Neural cell (in vitro differentiated cells): ENCODE data around the gene COL5A1.

ENCODE experiments used
- CTCF ChIP-seq: fragments of 450-650 bp; IDR thresholded peaks from 2 replicates; pipeline ENCODE4 v1.5.1; 2014; ENCODE audit warnings: antibody characterized with exemption, mild to moderate bottlenecking, moderate library complexity; ENCODE audit not compliant: poor library complexity, severe bottlenecking
- EZH2 ChIP-seq: fragments of 200-600, 300-800 bp; shearing (Covaris generic), sonication (generic); IDR thresholded peaks from 2 replicates; pipeline ENCODE4 v1.6.1; 2014; ENCODE audit warnings: antibody characterized with exemption, low read length, borderline replicate concordance, mild to moderate bottlenecking; ENCODE audit not compliant: insufficient read depth, poor library complexity, severe bottlenecking
- POLR2AphosphoS5 ChIP-seq: IDR thresholded peaks from 2 replicates; pipeline ENCODE4 v1.6.1; 2012
- REST ChIP-seq: IDR thresholded peaks from 2 replicates; pipeline ENCODE4 v1.6.1; 2012; ENCODE audit warnings: borderline replicate concordance
- SMC3 ChIP-seq: fragments of 450-650 bp; conservative IDR thresholded peaks from 2 replicates; pipeline ENCODE4 v1.6.1; 2014; ENCODE audit warnings: antibody characterized with exemption, mild to moderate bottlenecking, moderate library complexity; ENCODE audit not compliant: poor library complexity
- TAF1 ChIP-seq: IDR thresholded peaks from 2 replicates; pipeline ENCODE4 v1.6.1; 2012; ENCODE audit warnings: low read depth

GRCh38 chr9:134887686-134888602 is 246.3 kb downstream of the COL5A1 start:
- TF ChIP-seq TAF1 = no peak
- no peak for TF ChIP-seq CTCF
- no peak for TF ChIP-seq SMC3
- no peak for TF ChIP-seq POLR2AphosphoS5
- no peak for TF ChIP-seq EZH2
- TF ChIP-seq REST = no peak
